SK-N-SH (cell line): ENCODE measurements around the gene CTSL.

Experiments used
- SIN3A ChIP-seq: IDR thresholded peaks from 2 replicates; pipeline ENCODE4 v1.6.1; 2012; ENCODE audit warnings: low read depth, mild to moderate bottlenecking, low read length, moderate library complexity, borderline replicate concordance
- SMC3 ChIP-seq: IDR thresholded peaks from 2 replicates; pipeline ENCODE4 v1.6.1; 2012; ENCODE audit warnings: low read depth, low read length, improper control_type of control experiment
- TAF1 ChIP-seq: IDR thresholded peaks from 2 replicates; pipeline ENCODE4 v1.6.1; 2012; ENCODE audit warnings: low read depth, mild to moderate bottlenecking, low read length, moderate library complexity, borderline replicate concordance
- TEAD4 ChIP-seq: IDR thresholded peaks from 2 replicates; pipeline ENCODE4 v1.4.0; 2012; ENCODE audit warnings: mild to moderate bottlenecking, borderline replicate concordance; ENCODE audit not compliant: insufficient read depth
- YY1 ChIP-seq: IDR thresholded peaks from 2 replicates; pipeline ENCODE4 v1.4.0; 2012; ENCODE audit warnings: low read depth, mild to moderate bottlenecking
- TF ChIP-seq, protein P1 (sequence below): fragments of 200-600 bp; sonication (generic); IDR thresholded peaks from 2 replicates; pipeline ENCODE4 v1.6.1; 2017; ENCODE audit warnings: antibody characterized with exemption, mild to moderate bottlenecking, moderate library complexity

DNA sequence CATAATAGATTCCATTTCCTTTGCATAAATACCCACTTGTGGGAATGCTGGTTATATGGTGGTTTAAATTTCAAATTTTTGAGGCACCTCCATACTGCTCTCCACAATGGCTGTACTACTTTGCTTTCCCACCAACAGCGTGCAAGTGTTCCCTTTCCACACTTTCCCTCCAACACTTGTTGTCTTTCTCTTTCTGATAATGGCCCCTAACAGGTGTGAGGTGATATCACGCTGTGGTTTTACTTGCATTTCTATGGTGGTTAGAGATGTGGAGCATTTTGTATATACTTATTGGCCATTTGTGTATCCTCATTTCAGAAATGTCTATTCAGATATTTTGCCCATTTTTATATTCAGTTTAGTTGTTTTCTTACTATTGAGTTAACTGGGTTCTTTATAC is 34.6 kb downstream of the CTSL start:
- TF ChIP-seq SIN3A (no peak), TEAD4 (no peak), TAF1 (no peak), SMC3 (no peak), YY1 (no peak)
- TF ChIP-seq, protein P1, sequence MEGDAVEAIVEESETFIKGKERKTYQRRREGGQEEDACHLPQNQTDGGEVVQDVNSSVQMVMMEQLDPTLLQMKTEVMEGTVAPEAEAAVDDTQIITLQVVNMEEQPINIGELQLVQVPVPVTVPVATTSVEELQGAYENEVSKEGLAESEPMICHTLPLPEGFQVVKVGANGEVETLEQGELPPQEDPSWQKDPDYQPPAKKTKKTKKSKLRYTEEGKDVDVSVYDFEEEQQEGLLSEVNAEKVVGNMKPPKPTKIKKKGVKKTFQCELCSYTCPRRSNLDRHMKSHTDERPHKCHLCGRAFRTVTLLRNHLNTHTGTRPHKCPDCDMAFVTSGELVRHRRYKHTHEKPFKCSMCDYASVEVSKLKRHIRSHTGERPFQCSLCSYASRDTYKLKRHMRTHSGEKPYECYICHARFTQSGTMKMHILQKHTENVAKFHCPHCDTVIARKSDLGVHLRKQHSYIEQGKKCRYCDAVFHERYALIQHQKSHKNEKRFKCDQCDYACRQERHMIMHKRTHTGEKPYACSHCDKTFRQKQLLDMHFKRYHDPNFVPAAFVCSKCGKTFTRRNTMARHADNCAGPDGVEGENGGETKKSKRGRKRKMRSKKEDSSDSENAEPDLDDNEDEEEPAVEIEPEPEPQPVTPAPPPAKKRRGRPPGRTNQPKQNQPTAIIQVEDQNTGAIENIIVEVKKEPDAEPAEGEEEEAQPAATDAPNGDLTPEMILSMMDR = no peak
